ENCODE results near the gene PLEKHM2.

- TF ChIP-seq CTCF (IDR thresholded peaks at IDR 0.05; ENCODE audit: low read depth, low read length) (no peak), EZH2phosphoT487 (IDR thresholded peaks at IDR 0.05; ENCODE audit: low read depth) (no peak)
Measured at GRCh38 chr1:15654091-15654690, 29.9 kb upstream of the PLEKHM2 start.
